H1 (cell line): Measurements from ENCODE around the gene ZNF281. TPM values are rescaled to one million over a fixed set of nuclear protein-coding genes. Genes with fewer than 3 reads are reported as not detected.

Experiments used
- CTCF ChIA-PET: fragments of 300-600 bp; sonication (Branson Sonifier 250); formaldehyde crosslinking; loops from one replicate; lab custom pipeline; 2021; ENCODE audit not compliant: partially characterized antibody; lab: Charles Lee
- POLR2A ChIA-PET: fragments of 300-600 bp; sonication (Branson Sonifier 250); formaldehyde crosslinking; loops from one replicate; lab custom pipeline; 2021; ENCODE audit warnings: inconsistent platforms; ENCODE audit not compliant: partially characterized antibody; lab: Charles Lee
- DNase-seq, 2 experiments: peaks; one replicate each; pipeline versions ENCODE4 v3.0.0 to v3.0.0-alpha.2; 2010 to 2022; ENCODE audit warnings: low spot score in 2 of 2, low read depth in 1 of 2, mixed read lengths in 1 of 2
- FAIRE-seq: peaks from 2 replicates; lab custom pipeline; 2011; peaks lifted over from hg19 to GRCh38; lab: Jason Lieb, UNC
- H2AFZ ChIP-seq: 2 replicates; pipeline ENCODE4 v1.8.1; 2012; ENCODE audit warnings: low read length, inconsistent platforms
- H2AK5ac ChIP-seq: 2 replicates; pipeline ENCODE4 v1.6.1; 2013; ENCODE audit warnings: low read depth, low read length
- H2BK120ac ChIP-seq: replicated peaks from 2 replicates; pipeline ENCODE3; 2013; ENCODE audit warnings: low read depth, low read length, inconsistent platforms
- H2BK12ac ChIP-seq: 2 replicates; pipeline ENCODE4 v1.6.1; 2013; ENCODE audit warnings: low read depth, low read length
- H2BK15ac ChIP-seq: 2 replicates; pipeline ENCODE4 v1.6.1; 2013; ENCODE audit warnings: low read length
- H2BK20ac ChIP-seq: 2 replicates; pipeline ENCODE4 v1.6.1; 2013; ENCODE audit warnings: low read length
- H2BK5ac ChIP-seq: 2 replicates; pipeline ENCODE4 v1.6.1; 2013; ENCODE audit warnings: low read depth, low read length
- H3K14ac ChIP-seq: 2 replicates; pipeline ENCODE4 v1.6.1; 2013; ENCODE audit warnings: inconsistent platforms; ENCODE audit not compliant: insufficient read length
- H3K18ac ChIP-seq: 2 replicates; pipeline ENCODE4 v1.6.1; 2013; ENCODE audit warnings: low read length; ENCODE audit errors: extremely low read depth
- H3K23ac ChIP-seq: 2 replicates; pipeline ENCODE4 v1.6.1; 2013; ENCODE audit warnings: inconsistent platforms; ENCODE audit not compliant: insufficient read length
- H3K23me2 ChIP-seq: 2 replicates; pipeline ENCODE4 v1.6.1; 2013; ENCODE audit warnings: low read depth, low read length
- H3K27ac ChIP-seq: 2 replicates; pipeline ENCODE4 v1.6.1; 2011; ENCODE audit warnings: low read depth, low read length, inconsistent platforms
- H3K27me3 ChIP-seq, 4 experiments: replicated peaks in 1 of 4; 1 replicate in 1 of 4; 2 replicates in 3 of 4; pipeline versions ENCODE4 v1.6.1 to v1.8.1; 2011 to 2013; ENCODE audit warnings: low read length in 3 of 4, mild to moderate bottlenecking in 3 of 4, inconsistent platforms in 2 of 4, mixed read lengths in 2 of 4, moderate library complexity in 1 of 4; ENCODE audit not compliant: control insufficient read depth in 3 of 4, insufficient read depth in 3 of 4; ENCODE audit errors: extremely low read depth in 1 of 4
- H3K36me3 ChIP-seq, 4 experiments: 2 replicates each; pipeline versions ENCODE4 v1.6.1 to v1.8.1; 2011 to 2013; ENCODE audit warnings: mild to moderate bottlenecking in 4 of 4, low read length in 3 of 4, moderate library complexity in 2 of 4, control low read depth in 1 of 4, inconsistent platforms in 1 of 4; ENCODE audit not compliant: insufficient read depth in 4 of 4, control insufficient read depth in 2 of 4
- H3K4ac ChIP-seq: replicated peaks from 2 replicates; pipeline ENCODE3; 2013; ENCODE audit warnings: low read length, low read depth, mixed read lengths, inconsistent platforms; ENCODE audit not compliant: insufficient read length
- H3K4me1 ChIP-seq, 4 experiments: replicated peaks in 1 of 4; 1 replicate in 1 of 4; 2 replicates in 3 of 4; pipeline versions ENCODE4 v1.6.1 to v1.8.1; 2011 to 2013; ENCODE audit warnings: low read length in 3 of 4, inconsistent platforms in 2 of 4, mixed read lengths in 1 of 4; ENCODE audit not compliant: insufficient read depth in 4 of 4, control insufficient read depth in 3 of 4
- H3K4me2 ChIP-seq, 2 experiments: 2 replicates each; pipeline versions ENCODE4 v1.6.1 to v1.8.1; 2011 to 2013; ENCODE audit warnings: low read depth in 2 of 2, low read length in 2 of 2, control low read depth in 1 of 2, inconsistent platforms in 1 of 2, mild to moderate bottlenecking in 1 of 2; ENCODE audit not compliant: insufficient read depth in 1 of 2
- H3K4me3 ChIP-seq, 4 experiments: fragments of 200-600, 300-600 bp in 1 of 4; sonication (generic), shearing (Covaris generic), sonication (Bioruptor Twin) in 1 of 4; 2 replicates each; pipeline versions ENCODE4 v1.5.1 to v1.8.1; 2011 to 2016; ENCODE audit warnings: low read length in 4 of 4, low read depth in 3 of 4, control low read depth in 2 of 4, inconsistent platforms in 2 of 4, mild to moderate bottlenecking in 2 of 4, mixed read lengths in 1 of 4, moderate library complexity in 1 of 4; ENCODE audit not compliant: insufficient read depth in 2 of 4; ENCODE audit errors: extremely low read depth in 1 of 4
- H3K56ac ChIP-seq: replicated peaks from 2 replicates; pipeline ENCODE3; 2013; ENCODE audit warnings: low read depth, mild to moderate bottlenecking, mixed read lengths, low read length, inconsistent platforms; ENCODE audit not compliant: insufficient read length
- H3K79me1 ChIP-seq: 2 replicates; pipeline ENCODE4 v1.6.1; 2013; ENCODE audit warnings: low read depth, low read length, control low read depth
- H3K79me2 ChIP-seq, 2 experiments: 2 replicates each; pipeline versions ENCODE4 v1.6.1 to v1.8.1; 2012 to 2013; ENCODE audit warnings: low read length in 2 of 2, mild to moderate bottlenecking in 2 of 2, inconsistent platforms in 1 of 2; ENCODE audit not compliant: insufficient read depth in 2 of 2, control insufficient read depth in 1 of 2
- H3K9ac ChIP-seq, 4 experiments: replicated peaks in 1 of 4; 1 replicate in 1 of 4; 2 replicates in 3 of 4; pipeline versions ENCODE4 v1.6.1 to v1.8.1; 2011 to 2013; ENCODE audit warnings: low read depth in 3 of 4, low read length in 3 of 4, control low read depth in 2 of 4, mild to moderate bottlenecking in 2 of 4, moderate library complexity in 2 of 4, inconsistent platforms in 1 of 4; ENCODE audit errors: extremely low read depth in 1 of 4
- H3K9me3 ChIP-seq, 2 experiments: 2 replicates each; pipeline versions ENCODE4 v1.6.1 to v1.8.1; 2012 to 2013; ENCODE audit warnings: mild to moderate bottlenecking in 2 of 2, moderate library complexity in 2 of 2, control low read depth in 1 of 2, inconsistent platforms in 1 of 2, low read depth in 1 of 2, low read length in 1 of 2, mixed read lengths in 1 of 2; ENCODE audit not compliant: insufficient read depth in 2 of 2
- H4K20me1 ChIP-seq, 2 experiments: replicated peaks in 1 of 2; 2 replicates each; pipeline versions ENCODE3 to v1.8.1; 2011 to 2013; ENCODE audit warnings: inconsistent platforms in 2 of 2, low read length in 2 of 2, mild to moderate bottlenecking in 1 of 2; ENCODE audit not compliant: insufficient read depth in 2 of 2, control insufficient read depth in 1 of 2
- H4K5ac ChIP-seq: 2 replicates; pipeline ENCODE4 v1.6.1; 2013; ENCODE audit warnings: low read length, low read depth, mixed read lengths, inconsistent platforms; ENCODE audit not compliant: insufficient read length
- H4K8ac ChIP-seq: 2 replicates; pipeline ENCODE4 v1.8.0; 2013; ENCODE audit warnings: mild to moderate bottlenecking, moderate library complexity, low read length, inconsistent platforms; ENCODE audit not compliant: insufficient read depth; ENCODE audit errors: extremely low read depth
- H4K91ac ChIP-seq: replicated peaks from 2 replicates; pipeline ENCODE3; 2013; ENCODE audit warnings: low read length, mixed read lengths, inconsistent platforms; ENCODE audit not compliant: insufficient read length
- GABPA ChIP-seq: IDR thresholded peaks from 2 replicates; pipeline ENCODE4 v1.6.1; 2011; ENCODE audit warnings: mild to moderate bottlenecking, low read length, moderate library complexity, borderline replicate concordance; ENCODE audit not compliant: insufficient read depth
- POU5F1 ChIP-seq: IDR thresholded peaks from 2 replicates; pipeline ENCODE4 v1.6.1; 2011; ENCODE audit warnings: low read depth, mild to moderate bottlenecking, low read length, moderate library complexity
- RFX5 ChIP-seq: IDR thresholded peaks from 2 replicates; pipeline ENCODE4 v1.6.1; 2011; ENCODE audit warnings: low read depth, low read length, improper control_type of control experiment, borderline replicate concordance
- YY1 ChIP-seq: IDR thresholded peaks from 2 replicates; pipeline ENCODE4 v1.6.1; 2011; ENCODE audit warnings: low read depth, mild to moderate bottlenecking, low read length
- WGBS, 2 experiments: shearing (Covaris generic) in 1 of 2; methylation state at CpG; one replicate each; pipeline versions ENCODE4 v1.1.6 to v1.1.7; 2013 to 2015; ENCODE audit warnings: low lambda C conversion rate in 2 of 2, mixed read lengths in 2 of 2, inconsistent platforms in 1 of 2, low coverage in 1 of 2, missing lambda C conversion rate in 1 of 2; ENCODE audit not compliant: insufficient replicate concordance in 2 of 2, insufficient coverage in 1 of 2, insufficient read length in 1 of 2; ENCODE audit errors: extremely low coverage in 1 of 2, missing lambda C conversion rate in 1 of 2; 5-methylcytosine and 5-hydroxymethylcytosine counted together
- long read RNA-seq, 2 experiments: library from RNA in 1 of 2; library from capped mRNA in 1 of 2; stranded (forward); transcript quantifications; one replicate each; pipeline ENCODE4 v2.0.0, GENCODE V29; 2021; ENCODE audit warnings: inconsistent platforms in 1 of 2
- polyA minus RNA-seq, 3 experiments: library from RNA; depleted of rRNA, polyadenylated mRNA; stranded (reverse); fragments of >200 nt; gene quantifications; 1 replicate in 2 of 3; 2 replicates in 1 of 3; pipeline ENCODE4 v1.2.3, GENCODE V29; 2011
- polyA plus RNA-seq, 7 experiments: library from polyadenylated mRNA; depleted of rRNA in 3 of 7; stranded (reverse) in 5 of 7; unstranded in 2 of 7; fragments of >200 nt in 5 of 7; fragments of 200-250 nt in 2 of 7; gene quantifications; 1 replicate in 5 of 7; 2 replicates in 1 of 7; 4 replicates in 1 of 7; pipeline versions ENCODE4 v1.2.1 to v1.2.3, GENCODE V29; 2011 to 2013; ENCODE audit warnings: missing spikeins in 2 of 7, mixed read lengths in 2 of 7
- total RNA-seq: library from RNA; stranded (reverse); fragmentation: NEBNext Ultra II Directional; extraction: Animal tissue kit (Norgen Biotek cat#: 25700); gene quantifications from 2 replicates; pipeline ENCODE4 v1.2.1, GENCODE V29; 2021

The ZNF281 gene, protein sequence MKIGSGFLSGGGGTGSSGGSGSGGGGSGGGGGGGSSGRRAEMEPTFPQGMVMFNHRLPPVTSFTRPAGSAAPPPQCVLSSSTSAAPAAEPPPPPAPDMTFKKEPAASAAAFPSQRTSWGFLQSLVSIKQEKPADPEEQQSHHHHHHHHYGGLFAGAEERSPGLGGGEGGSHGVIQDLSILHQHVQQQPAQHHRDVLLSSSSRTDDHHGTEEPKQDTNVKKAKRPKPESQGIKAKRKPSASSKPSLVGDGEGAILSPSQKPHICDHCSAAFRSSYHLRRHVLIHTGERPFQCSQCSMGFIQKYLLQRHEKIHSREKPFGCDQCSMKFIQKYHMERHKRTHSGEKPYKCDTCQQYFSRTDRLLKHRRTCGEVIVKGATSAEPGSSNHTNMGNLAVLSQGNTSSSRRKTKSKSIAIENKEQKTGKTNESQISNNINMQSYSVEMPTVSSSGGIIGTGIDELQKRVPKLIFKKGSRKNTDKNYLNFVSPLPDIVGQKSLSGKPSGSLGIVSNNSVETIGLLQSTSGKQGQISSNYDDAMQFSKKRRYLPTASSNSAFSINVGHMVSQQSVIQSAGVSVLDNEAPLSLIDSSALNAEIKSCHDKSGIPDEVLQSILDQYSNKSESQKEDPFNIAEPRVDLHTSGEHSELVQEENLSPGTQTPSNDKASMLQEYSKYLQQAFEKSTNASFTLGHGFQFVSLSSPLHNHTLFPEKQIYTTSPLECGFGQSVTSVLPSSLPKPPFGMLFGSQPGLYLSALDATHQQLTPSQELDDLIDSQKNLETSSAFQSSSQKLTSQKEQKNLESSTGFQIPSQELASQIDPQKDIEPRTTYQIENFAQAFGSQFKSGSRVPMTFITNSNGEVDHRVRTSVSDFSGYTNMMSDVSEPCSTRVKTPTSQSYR
- 61.3 and 61.4 TPM in 2 replicates for total RNA-seq
- polyA plus RNA-seq (2011; rRNA removed) = 11.8 and 19.5 TPM in 2 replicates
- 16.8 TPM for polyA plus RNA-seq (2011; cell fraction: cytosol; rRNA removed)
- polyA plus RNA-seq (2011; cell fraction: nucleus; rRNA removed) = 14.6 TPM
- polyA plus RNA-seq (2012, experiment 1 of 2) = 30.0 to 45.5 TPM (median 33.7 TPM) in 4 replicates
- polyA plus RNA-seq (2012, experiment 2 of 2) = 3.2 TPM
- 54.2 TPM for polyA plus RNA-seq (2013, experiment 1 of 2)
- polyA plus RNA-seq (2013, experiment 2 of 2) = 50.5 TPM
- 42.1 and 46.2 TPM in 2 replicates for polyA minus RNA-seq (2011; rRNA and poly(A)+ RNA removed)
- polyA minus RNA-seq (2011; cell fraction: cytosol; rRNA and poly(A)+ RNA removed) = 31.3 TPM
- polyA minus RNA-seq (2011; cell fraction: nucleus; rRNA and poly(A)+ RNA removed) = 38.9 TPM
- long read RNA-seq, experiment 1, full-length matches to known transcripts = 8 of 78 reads
- long read RNA-seq, experiment 1, partial matches to known transcripts = 0 of 78 reads
- long read RNA-seq, experiment 1, other reads (novel, unspliced or antisense) = 70 of 78 reads
- long read RNA-seq, experiment 2, partial matches to known transcripts = 0 of 5 reads
- long read RNA-seq, experiment 2, other reads (novel, unspliced or antisense) = 5 of 5 reads

GRCh38 chr1:200409761-200410565 is at the start of gene ZNF281:
Gene ZNF281 (minus strand): TSS chr1:200410036. CDS start chr1:200409705, 331 bp downstream.
- H3K27ac ChIP-seq = peak within 1 kb of the TSS; percentile 77
- H3K4me1 ChIP-seq = peaks cover 2 to 11% (median 8%) of the 10 kb centered on the region in 4 experiments; a peak in 6 of 7 replicates
- no peak within 1 kb of the TSS for H2BK20ac ChIP-seq
- no peaks in the 10 kb centered on the region for H3K9me3 ChIP-seq
- H4K5ac ChIP-seq = peak within 1 kb of the TSS; percentile 84
- peak within 1 kb of the TSS; percentile 91 for H4K8ac ChIP-seq
- H3K4me2 ChIP-seq = peak within 1 kb of the TSS; percentile 83 to 90
- H3K18ac ChIP-seq = peak within 1 kb of the TSS; percentile 80; the same call in 1 of the 2 replicates
- H3K4me3 ChIP-seq = peak within 1 kb of the TSS; percentile 76 to 92 (median 90)
- CTCF ChIA-PET = interaction anchor here (0.9 kb wide), 1 partner anchor 33 kb away, joined by 3 read pairs; no protein-coding TSS in a partner anchor
- 0 out of 2 replicates have a peak within 1 kb of the TSS, but pooled peaks have one; percentile 8 for H2AFZ ChIP-seq
- peak within 1 kb of the TSS; percentile 68; the same call in 1 of the 2 replicates for H2AK5ac ChIP-seq
- no peak within 1 kb of the TSS for H2BK120ac ChIP-seq
- H2BK5ac ChIP-seq = peak within 1 kb of the TSS; percentile 90
- H3K56ac ChIP-seq = peak within 1 kb of the TSS; percentile 96
- FAIRE-seq (no peak), DNase-seq (peak; percentile 95 to 98)
- peak within 1 kb of the TSS; percentile 83; the same call in 1 of the 2 replicates for H2BK15ac ChIP-seq
- H3K36me3 ChIP-seq = peaks cover 8 to 37% (median 19%) of the 10 kb centered on the region in 4 experiments
- peak within 1 kb of the TSS; percentile 73 to 84 (median 82) for H3K9ac ChIP-seq
- peaks cover 40 to 82% of the 10 kb centered on the region in 2 experiments for H3K79me2 ChIP-seq
- peak within 1 kb of the TSS; percentile 96 for H2BK12ac ChIP-seq
- H4K20me1 ChIP-seq = peaks cover 11 to 23% of the 10 kb centered on the region in 2 experiments
- 2% methylated on average over 43 of the region's 54 CpGs; no CpG with 5 or more reads in 1 of the 2 experiments for WGBS, 2 experiments
- H3K23ac ChIP-seq = peak within 1 kb of the TSS; percentile 71
- no peaks in the 10 kb centered on the region for H3K27me3 ChIP-seq
- no peaks in the 10 kb centered on the region for H3K79me1 ChIP-seq
- peak within 1 kb of the TSS; percentile 83 for H3K4ac ChIP-seq
- POLR2A ChIA-PET = interaction anchor here (0.7 to 4.8 kb wide), 12 partner anchors 9 to 361 kb away, joined by 3 to 51 read pairs (median 5); no protein-coding TSS in a partner anchor
- no peak within 1 kb of the TSS for H3K14ac ChIP-seq
- no peak within 1 kb of the TSS for H4K91ac ChIP-seq
- peaks cover 15% of the 10 kb centered on the region for H3K23me2 ChIP-seq
- no peak for TF ChIP-seq POU5F1
- no peak for TF ChIP-seq YY1
- TF ChIP-seq RFX5 = no peak
- no peak for TF ChIP-seq GABPA
